T follicular helper cell (primary cell): ENCODE data around the gene EXOC3.

Experiments
- DNase-seq: peaks from one replicate; pipeline ENCODE4 v3.0.0-alpha.2; 2020; ENCODE audit warnings: low read depth

Gene EXOC3

GRCh38 chr5:439181-439580 lies 3.8 kb upstream of the EXOC3 start:
- DNase-seq = no peak

- DNase-seq = no peak
These were observed 3.3 kb upstream of the EXOC3 start for GRCh38 chr5:439636-440035.

- DNase-seq = no peak
These were observed 2.4 kb upstream of the EXOC3 start for GRCh38 chr5:440401-441201.

- no peak for DNase-seq
These were observed 1.0 kb upstream of the EXOC3 start for GRCh38 chr5:441996-442334.

- no peak for DNase-seq
These were observed 519 bp downstream of the EXOC3 start for GRCh38 chr5:443239-444151.

- no peak for DNase-seq
These were observed 1.2 kb downstream of the EXOC3 start for GRCh38 chr5:444226-444625.

GRCh38 chr5:445591-445990 lies 2.6 kb downstream of the EXOC3 start:
- no peak for DNase-seq

- DNase-seq = no peak
These were observed 3.3 kb downstream of the EXOC3 start for GRCh38 chr5:446066-446882.

GRCh38 chr5:446883-447263 lies 3.9 kb downstream of the EXOC3 start:
- DNase-seq = no peak

GRCh38 chr5:447501-447900 lies 4.5 kb downstream of the EXOC3 start:
- no peak for DNase-seq

GRCh38 chr5:448061-448765 lies 5.2 kb downstream of the EXOC3 start:
- DNase-seq = no peak

- DNase-seq = no peak
These were observed 5.8 kb downstream of the EXOC3 start for GRCh38 chr5:448766-449090.

- DNase-seq = no peak
These were observed 6.2 kb downstream of the EXOC3 start for GRCh38 chr5:449151-449550.

GRCh38 chr5:451587-452458 lies 8.8 kb downstream of the EXOC3 start:
- DNase-seq = no peak

GRCh38 chr5:452978-453710 lies 10.2 kb downstream of the EXOC3 start:
- no peak for DNase-seq

- no peak for DNase-seq
These were observed 10.9 kb downstream of the EXOC3 start for GRCh38 chr5:453725-454481.

GRCh38 chr5:454936-455335 lies 12.0 kb downstream of the EXOC3 start:
- DNase-seq = no peak

- DNase-seq = no peak
These were observed 12.8 kb downstream of the EXOC3 start for GRCh38 chr5:455806-456205.
